H1 (cell line): ENCODE data around the gene BTG2. TPM values are rescaled to one million over a fixed set of nuclear protein-coding genes. Genes with fewer than 3 reads are reported as not detected.

ENCODE experiments used
- ATF2 ChIP-seq: IDR thresholded peaks from 2 replicates; pipeline ENCODE4 v1.6.1; 2012; ENCODE audit warnings: low read length, inconsistent platforms
- CHD1 ChIP-seq: IDR thresholded peaks from 2 replicates; pipeline ENCODE4 v1.6.1; 2012; ENCODE audit warnings: low read depth, low read length, improper control_type of control experiment
- EGR1 ChIP-seq: IDR thresholded peaks from 2 replicates; pipeline ENCODE4 v1.6.1; 2011; ENCODE audit warnings: low read depth, low read length, borderline replicate concordance
- EP300 ChIP-seq, 2 experiments: IDR thresholded peaks; 1 replicate in 1 of 2; 2 replicates in 1 of 2; pipeline ENCODE4 v1.6.1; 2011 to 2012; ENCODE audit warnings: low read depth in 2 of 2, low read length in 2 of 2, mild to moderate bottlenecking in 2 of 2, borderline replicate concordance in 1 of 2, inconsistent platforms in 1 of 2, moderate library complexity in 1 of 2
- polyA plus RNA-seq, 7 experiments: library from polyadenylated mRNA; depleted of rRNA in 3 of 7; stranded (reverse) in 5 of 7; unstranded in 2 of 7; fragments of >200 nt in 5 of 7; fragments of 200-250 nt in 2 of 7; gene quantifications; 1 replicate in 5 of 7; 2 replicates in 1 of 7; 4 replicates in 1 of 7; pipeline versions ENCODE4 v1.2.1 to v1.2.3, GENCODE V29; 2011 to 2013; ENCODE audit warnings: missing spikeins in 2 of 7, mixed read lengths in 2 of 7
- total RNA-seq: library from RNA; stranded (reverse); fragmentation: NEBNext Ultra II Directional; extraction: Animal tissue kit (Norgen Biotek cat#: 25700); gene quantifications from 2 replicates; pipeline ENCODE4 v1.2.1, GENCODE V29; 2021

BTG2 gene
- total and polyA plus RNA-seq, 2 of the 8 experiments (the other 6 are each of a cell fraction or from before 2014, with no cell fraction given): 4.8 to 11.0 TPM

DNA sequence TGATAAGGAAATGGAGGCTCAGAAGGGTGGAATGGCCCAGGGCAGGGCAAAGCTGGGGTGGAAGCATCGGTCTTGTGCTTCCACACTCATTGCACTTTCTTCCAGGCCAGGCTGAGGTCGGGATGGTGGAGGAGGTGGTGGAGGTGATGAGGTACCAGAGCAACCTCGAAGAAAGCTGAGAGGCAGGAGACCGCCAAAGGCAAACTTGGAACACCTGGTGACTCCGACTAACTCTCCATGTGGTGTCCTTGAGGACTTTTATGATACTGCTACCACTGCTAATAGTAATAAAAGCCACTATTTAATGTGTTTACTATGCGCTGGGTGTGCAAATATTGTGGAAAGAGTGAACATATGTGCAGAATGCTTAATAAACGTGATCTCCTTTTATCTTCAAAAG lies 16.9 kb upstream of the BTG2 start (continued):
- no peak for TF ChIP-seq EGR1
- TF ChIP-seq EP300 (IDR thresholded peaks at IDR 0.05; ENCODE audit: borderline replicate concordance in 1 of 2, low read depth in 2 of 2, low read length in 2 of 2): no peak
- no peak for TF ChIP-seq CHD1
- TF ChIP-seq ATF2: no peak
